Activated CD4-positive, alpha-beta memory T cell treated with anti-CD3 and anti-CD28 coated beads for 36 hours (primary cell): ENCODE data around the gene AP2M1. TPM values are rescaled to one million over a fixed set of nuclear protein-coding genes. Genes with fewer than 3 reads are reported as not detected.

Experiments
- CTCF ChIA-PET: fragments of 350-600 bp; sonication (Branson Sonifier 250); formaldehyde crosslinking; loops from one replicate; lab custom pipeline; 2021; ENCODE audit warnings: antibody characterized with exemption, inconsistent platforms; lab: Charles Lee
- POLR2A ChIA-PET: fragments of 350-600 bp; sonication (Branson Sonifier 250); formaldehyde crosslinking; loops from one replicate; lab custom pipeline; 2021; ENCODE audit warnings: antibody characterized with exemption; lab: Charles Lee
- DNase-seq: peaks from one replicate; pipeline ENCODE4 v3.0.0-alpha.2; 2020
- H3K27ac Mint-ChIP-seq: one replicate; pipeline ENCODE4 v1.8.0; 2021; ENCODE audit warnings: mixed read lengths
- H3K27me3 Mint-ChIP-seq: one replicate; pipeline ENCODE4 v1.8.0; 2021; ENCODE audit warnings: mixed read lengths
- H3K36me3 Mint-ChIP-seq: one replicate; pipeline ENCODE4 v1.8.0; 2021; ENCODE audit warnings: mixed read lengths
- H3K4me1 Mint-ChIP-seq: one replicate; pipeline ENCODE4 v1.8.0; 2021; ENCODE audit warnings: low read depth, mixed read lengths
- H3K4me3 Mint-ChIP-seq: one replicate; pipeline ENCODE4 v1.8.0; 2021; ENCODE audit warnings: mild to moderate bottlenecking, mixed read lengths
- H3K9me3 Mint-ChIP-seq: one replicate; pipeline ENCODE4 v1.8.0; 2021; ENCODE audit warnings: mixed read lengths
- intact Hi-C: fragments of 100-400 bp; cut with micrococcal nuclease; formaldehyde crosslinking; loops from one replicate; pipeline ENCODE4 v1.15.1; 2023
- total RNA-seq, 2 experiments: library from RNA; stranded (reverse); gene quantifications; one replicate each; pipeline ENCODE4 v1.2.3, GENCODE V29; 2021

The AP2M1 gene
- 100 to 1,000 TPM; 218 to 221 TPM for total RNA-seq

DNA sequence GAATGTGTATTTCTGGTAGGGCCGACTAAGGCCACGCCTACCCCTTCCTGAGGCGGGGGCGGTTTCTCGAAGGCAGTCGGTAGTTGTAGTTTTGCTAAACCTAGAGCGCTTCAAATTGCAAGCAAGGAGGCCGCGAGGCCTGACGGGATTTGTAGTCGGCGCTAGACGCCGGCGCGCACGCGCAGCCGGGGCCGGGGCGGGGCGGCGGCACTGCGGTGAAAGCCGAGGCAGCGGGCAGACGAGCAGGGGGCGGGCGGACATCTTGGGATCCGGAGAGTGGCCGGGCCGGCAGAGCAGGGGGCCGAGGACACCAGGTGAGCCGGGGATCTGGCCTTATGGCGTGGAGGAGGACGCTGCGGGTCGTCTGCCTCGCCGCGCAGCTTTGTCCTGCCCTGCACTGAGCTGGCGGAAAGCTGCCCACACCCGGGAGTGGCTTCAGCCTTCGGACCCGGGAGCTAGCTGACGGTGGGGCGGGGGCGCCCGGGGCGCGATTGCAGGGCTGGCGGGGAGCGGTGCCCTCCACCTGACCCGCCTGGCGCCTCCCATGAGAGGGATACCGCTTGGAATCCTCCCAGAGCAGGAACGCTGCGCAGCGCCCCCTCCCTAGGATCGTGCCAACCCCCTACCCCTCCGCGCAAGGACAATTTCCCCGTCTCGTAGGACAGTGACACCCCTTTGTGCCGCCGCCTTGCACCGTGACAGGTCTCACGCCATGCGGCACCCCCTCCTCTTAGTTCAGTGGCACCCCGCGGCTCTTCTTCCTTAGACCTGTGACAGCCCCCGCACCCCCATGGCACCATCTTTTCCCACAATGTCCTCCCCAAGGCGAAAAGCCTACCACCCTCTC is at the start of gene AP2M1:
AP2M1 (plus strand) TSS at position 210 of the 847 bp plus-strand sequence. CDS start 2,139 bp downstream, outside the sequence.
- ChIA-PET POLR2A (interaction anchor here (1.1 to 1.4 kb wide), 2 partner anchors 10 to 75 kb away, joined by 4 to 6 read pairs; partner anchors contain the start of genes ABCF3 and EEF1AKMT4), CTCF (interaction anchor here (2.1 to 2.4 kb wide), 2 partner anchors 53 to 290 kb away, joined by 6 to 12 read pairs; partner anchors contain the start of gene PARL)
- DNase-seq, result peak; percentile 99
- H3K27me3 Mint-ChIP-seq, result no peaks in the 10 kb centered on the region
- peak within 1 kb of the TSS; percentile 98 for H3K4me3 Mint-ChIP-seq
- peak within 1 kb of the TSS; percentile 67 for H3K27ac Mint-ChIP-seq
- no peaks in the 10 kb centered on the region for H3K9me3 Mint-ChIP-seq
- H3K36me3 Mint-ChIP-seq, result peaks cover 21% of the 10 kb centered on the region
- intact Hi-C loops, result loop anchor here (1.0 to 5.0 kb wide), 7 partner anchors 11 to 478 kb away; partner anchors contain the start of genes ABCC5, ABCF3, DVL3 and EEF1AKMT4
- H3K4me1 Mint-ChIP-seq, result peaks cover 25% of the 10 kb centered on the region

DNA sequence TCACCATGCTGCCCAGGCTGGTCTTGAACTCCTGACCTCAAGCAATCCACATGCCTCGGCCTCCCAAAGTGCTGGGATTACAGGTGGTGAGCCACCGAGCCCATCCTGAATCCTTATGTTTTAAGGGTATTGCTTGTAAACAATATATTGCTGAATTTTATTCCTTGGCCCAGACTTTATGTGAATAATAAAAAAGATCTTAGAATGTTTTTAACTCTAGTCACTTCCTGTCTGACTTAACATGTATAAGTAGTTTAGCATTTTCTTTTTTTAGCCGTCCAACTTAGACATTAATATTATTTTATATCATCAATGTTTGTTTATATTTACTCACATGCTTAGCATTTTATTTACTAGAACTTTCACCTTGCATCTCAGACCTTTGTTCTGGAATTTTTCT is 48.6 kb upstream of the AP2M1 start:
- no peak overlapping the region for H3K27ac Mint-ChIP-seq
- no peaks in the 10 kb centered on the region for H3K27me3 Mint-ChIP-seq
- H3K4me3 Mint-ChIP-seq, result no peak overlapping the region
- no peaks in the 10 kb centered on the region for H3K4me1 Mint-ChIP-seq
- no peaks in the 10 kb centered on the region for H3K36me3 Mint-ChIP-seq
- H3K9me3 Mint-ChIP-seq, result no peaks in the 10 kb centered on the region
- CTCF ChIA-PET, result no interaction called here
- POLR2A ChIA-PET, result no interaction called here
- intact Hi-C loops, result no loop called here
- DNase-seq, result no peak

DNA sequence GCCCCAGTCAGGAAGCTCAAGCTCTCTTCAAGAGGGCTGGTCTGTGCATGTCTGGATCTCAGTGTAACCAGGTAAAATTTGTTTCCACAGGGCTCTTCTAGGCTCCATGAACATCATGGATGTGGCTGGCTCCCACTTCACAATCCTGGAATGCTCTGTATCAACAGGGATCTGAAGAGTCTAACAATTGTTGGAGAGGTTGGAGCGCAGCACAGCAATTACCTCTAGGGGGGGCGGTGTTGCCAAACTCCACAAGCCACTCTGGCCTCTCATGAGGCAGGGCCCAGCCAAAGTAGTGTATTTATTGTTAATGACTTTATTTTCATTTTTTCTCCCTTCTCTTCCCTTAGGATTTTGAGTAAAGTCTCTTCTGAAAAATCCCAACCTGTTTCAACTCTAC is 45.6 kb upstream of the AP2M1 start:
- H3K27ac Mint-ChIP-seq, result no peak overlapping the region
- no peaks in the 10 kb centered on the region for H3K9me3 Mint-ChIP-seq
- peak; percentile 32 for DNase-seq
- CTCF ChIA-PET, result interaction anchor here (1.3 kb wide), 1 partner anchor 231 kb away, joined by 4 read pairs; no protein-coding TSS in a partner anchor
- peaks cover 13% of the 10 kb centered on the region for H3K4me1 Mint-ChIP-seq
- no peak overlapping the region for H3K4me3 Mint-ChIP-seq
- POLR2A ChIA-PET, result no interaction called here
- intact Hi-C loops, result no loop called here
- no peaks in the 10 kb centered on the region for H3K27me3 Mint-ChIP-seq
- H3K36me3 Mint-ChIP-seq, result no peaks in the 10 kb centered on the region

DNA sequence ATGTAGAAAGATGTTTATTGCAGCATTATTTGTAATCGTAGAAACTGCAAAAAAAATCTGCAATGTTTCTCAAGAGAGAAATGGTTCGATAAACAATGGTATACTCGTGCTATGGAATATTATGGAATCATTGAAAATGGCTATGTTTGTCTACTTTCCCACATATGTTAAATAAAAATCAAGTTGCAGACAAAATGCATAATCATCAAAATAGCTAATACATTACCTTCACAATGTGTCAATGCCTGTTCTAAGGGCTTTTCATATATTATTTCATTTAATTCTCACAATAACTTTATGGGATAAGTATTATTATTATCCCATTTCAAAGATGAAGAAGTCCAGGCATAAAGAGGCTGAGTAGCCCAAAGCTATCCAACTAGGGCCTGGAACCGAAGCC is 41.7 kb upstream of the AP2M1 start:
- Mint-ChIP-seq H3K4me1 (peaks cover 33% of the 10 kb centered on the region), H3K27ac (no peak overlapping the region), H3K27me3 (no peaks in the 10 kb centered on the region), H3K9me3 (no peaks in the 10 kb centered on the region), H3K4me3 (no peak overlapping the region), H3K36me3 (peaks cover 6% of the 10 kb centered on the region)
- intact Hi-C loops, result no loop called here
- no peak for DNase-seq
- POLR2A ChIA-PET, result interaction anchor here (1.1 kb wide), 1 partner anchor 117 kb away, joined by 4 read pairs; no protein-coding TSS in a partner anchor
- CTCF ChIA-PET, result interaction anchor here (0.7 to 1.2 kb wide), 3 partner anchors 9 to 248 kb away, joined by 3 to 4 read pairs (median 3); partner anchors contain the start of gene PARL

DNA sequence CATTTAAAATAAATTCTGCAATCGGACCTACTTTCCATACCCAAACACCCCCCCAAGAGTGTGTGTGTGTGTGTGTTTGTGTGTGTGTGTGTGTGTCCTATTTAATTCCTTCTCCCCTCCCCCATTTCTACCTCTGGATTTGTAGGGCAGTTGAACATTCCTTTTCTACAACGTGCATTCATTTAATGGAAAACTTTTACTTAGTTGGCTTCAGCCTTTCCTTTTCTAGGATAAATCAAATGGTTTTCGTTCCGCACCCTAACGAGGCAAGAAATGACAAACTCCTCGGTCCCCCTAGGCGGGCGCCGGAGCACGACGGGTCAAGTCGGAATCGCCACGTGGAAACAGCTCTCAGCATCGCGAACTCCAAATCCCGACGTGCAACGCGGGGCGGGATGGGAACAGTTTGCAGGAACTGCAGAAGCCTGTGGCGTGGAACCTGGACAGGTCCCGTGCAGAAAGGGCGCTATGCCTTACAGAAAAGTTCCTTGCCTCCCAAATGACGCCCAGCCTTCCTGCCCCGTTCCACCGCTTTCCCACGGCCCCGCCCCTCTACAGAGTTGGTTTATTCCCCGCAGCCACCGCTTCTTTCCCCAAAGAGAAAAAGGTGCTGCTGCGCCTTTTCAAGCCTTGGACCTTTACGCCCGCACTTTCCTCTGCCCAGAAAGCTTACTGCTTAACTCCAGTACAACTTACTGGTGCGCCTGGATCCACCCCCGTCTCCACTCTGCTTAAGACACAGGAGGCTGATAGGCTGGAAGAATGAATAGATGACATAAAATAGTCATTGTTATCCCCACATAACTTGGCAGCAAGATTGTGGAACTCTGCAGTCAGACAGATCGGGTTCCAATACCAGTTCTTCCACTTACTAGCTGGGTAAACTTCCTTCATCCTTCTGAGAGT is 40.6 kb upstream of the AP2M1 start:
- ChIA-PET CTCF (interaction anchor here (1.4 to 1.8 kb wide), 4 partner anchors 22 to 249 kb away, joined by 3 to 6 read pairs (median 4); partner anchors contain the start of genes DVL3 and PARL), POLR2A (interaction anchor here (0.9 to 3.2 kb wide), 6 partner anchors 21 to 250 kb away, joined by 3 to 13 read pairs (median 4); partner anchors contain the start of genes ABCF3, DVL3 and PARL)
- DNase-seq, result peak; percentile 74
- Mint-ChIP-seq H3K9me3 (no peaks in the 10 kb centered on the region), H3K4me1 (peaks cover 35% of the 10 kb centered on the region), H3K27me3 (no peaks in the 10 kb centered on the region), H3K27ac (peak overlapping the region; percentile 91), H3K4me3 (peak overlapping the region; percentile 96), H3K36me3 (peaks cover 8% of the 10 kb centered on the region)
- intact Hi-C loops, result loop anchor here (1.0 kb wide), 4 partner anchors 40 to 239 kb away; partner anchors contain the start of genes AP2M1 and EEF1AKMT4

DNA sequence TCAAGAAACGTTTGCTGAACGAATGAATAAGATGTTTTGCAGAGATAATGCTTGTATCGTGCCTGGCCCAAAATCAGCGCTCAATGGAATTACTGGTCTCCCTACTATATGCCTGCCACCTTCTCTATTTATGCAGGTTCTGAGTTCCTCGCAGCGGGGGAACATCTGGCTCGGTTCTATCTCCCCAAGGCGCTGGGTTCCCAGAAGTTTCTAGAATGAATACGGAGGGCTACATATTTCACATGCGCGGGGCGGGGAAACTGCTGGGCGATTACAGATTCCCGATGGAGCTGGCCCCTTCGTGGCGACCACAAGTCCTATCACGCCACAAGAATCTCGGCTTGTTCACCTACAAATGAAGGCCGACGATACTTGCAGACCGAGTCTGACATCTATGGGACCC is 39.9 kb upstream of the AP2M1 start:
- intact Hi-C loops, result loop anchor here (1.0 kb wide), 7 partner anchors 21 to 239 kb away; partner anchors contain the start of genes ABCC5, ABCF3, AP2M1 and DVL3
- Mint-ChIP-seq H3K36me3 (peaks cover 10% of the 10 kb centered on the region), H3K4me1 (peaks cover 35% of the 10 kb centered on the region), H3K27me3 (no peaks in the 10 kb centered on the region), H3K27ac (peak overlapping the region; percentile 91), H3K4me3 (peak overlapping the region; percentile 96), H3K9me3 (no peaks in the 10 kb centered on the region)
- DNase-seq, result no peak
- POLR2A ChIA-PET, result interaction anchor here (0.9 to 3.2 kb wide), 5 partner anchors 21 to 250 kb away, joined by 3 to 13 read pairs (median 5); partner anchors contain the start of genes ABCF3, DVL3 and PARL
- CTCF ChIA-PET, result interaction anchor here (0.6 to 1.8 kb wide), 7 partner anchors 21 to 250 kb away, joined by 3 to 7 read pairs (median 4); partner anchors contain the start of genes DVL3 and PARL

DNA sequence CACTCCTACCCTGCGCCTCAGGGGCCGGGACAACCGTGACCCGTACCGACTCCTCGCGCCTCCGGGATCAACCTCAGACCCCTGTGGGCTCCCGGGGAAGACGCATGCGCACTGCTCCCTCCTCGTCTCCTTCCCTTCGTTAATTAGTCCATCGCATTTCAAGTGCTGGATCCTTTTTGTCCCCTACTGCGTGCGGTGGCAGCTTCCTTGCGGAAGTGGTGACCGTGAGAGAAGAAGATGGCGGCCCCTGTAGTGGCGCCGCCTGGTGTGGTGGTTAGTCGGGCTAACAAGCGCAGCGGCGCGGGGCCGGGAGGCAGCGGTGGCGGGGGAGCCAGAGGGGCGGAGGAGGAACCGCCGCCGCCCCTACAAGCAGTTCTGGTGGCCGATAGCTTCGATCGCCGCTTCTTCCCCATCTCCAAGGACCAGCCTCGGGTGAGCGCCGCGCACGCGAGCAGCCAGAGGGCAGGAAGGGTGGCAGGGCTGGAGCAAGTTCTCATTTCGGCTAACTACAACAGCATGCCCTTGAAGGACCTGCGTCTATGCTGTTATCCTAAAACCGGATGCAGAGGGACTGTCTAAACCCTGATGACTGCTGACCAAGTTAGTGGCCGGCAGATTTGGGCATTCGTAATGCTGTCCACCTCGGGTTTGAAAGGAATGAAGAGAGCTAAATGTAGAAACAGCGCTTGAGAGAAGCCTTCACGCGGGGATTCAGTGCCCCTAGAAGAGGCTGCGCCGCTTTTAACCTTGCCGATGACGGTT is 39.3 kb upstream of the AP2M1 start, which contains the start of gene EIF2B5:
EIF2B5 (plus strand) TSS at position 210 of the 762 bp plus-strand sequence; CDS start at position 238, 28 bp downstream.
- H3K4me3 Mint-ChIP-seq, result peak within 1 kb of the TSS; percentile 96
- H3K27ac Mint-ChIP-seq, result peak within 1 kb of the TSS; percentile 91
- H3K36me3 Mint-ChIP-seq, result peaks cover 14% of the 10 kb centered on the region
- peaks cover 35% of the 10 kb centered on the region for H3K4me1 Mint-ChIP-seq
- DNase-seq, result peak; percentile 94
- intact Hi-C loops, result loop anchor here (1.0 kb wide), 3 partner anchors 20 to 118 kb away; partner anchors contain the start of genes ABCC5, ABCF3 and DVL3
- POLR2A ChIA-PET, result interaction anchor here (0.9 to 3.2 kb wide), 4 partner anchors 20 to 251 kb away, joined by 3 to 13 read pairs (median 6); partner anchors contain the start of genes ABCF3, DVL3 and PARL
- no peaks in the 10 kb centered on the region for H3K9me3 Mint-ChIP-seq
- CTCF ChIA-PET, result interaction anchor here (0.6 to 1.8 kb wide), 7 partner anchors 21 to 250 kb away, joined by 3 to 7 read pairs (median 4); partner anchors contain the start of genes DVL3 and PARL
- H3K27me3 Mint-ChIP-seq, result no peaks in the 10 kb centered on the region

DNA sequence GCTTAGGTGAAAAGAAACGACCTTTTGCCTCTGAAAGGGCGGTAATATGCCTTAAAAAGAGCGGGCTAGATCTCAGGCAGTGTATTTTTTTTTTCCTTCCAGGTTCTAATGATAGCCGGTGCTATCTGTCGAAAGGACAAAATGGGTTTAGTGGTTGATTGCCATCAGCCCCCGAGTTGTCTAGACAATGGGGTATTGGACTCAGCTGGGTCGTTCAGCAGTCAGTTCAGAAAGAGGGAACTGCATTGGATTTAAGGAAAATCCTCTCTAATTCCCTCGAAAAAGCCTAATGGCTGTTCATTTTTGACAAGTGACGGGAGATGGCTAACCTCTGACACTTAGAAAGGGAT is 38.8 kb upstream of the AP2M1 start:
- intact Hi-C loops, result loop anchor here (1.0 kb wide), 3 partner anchors 19 to 119 kb away; partner anchors contain the start of genes ABCC5, ABCF3 and DVL3
- H3K4me1 Mint-ChIP-seq, result peaks cover 35% of the 10 kb centered on the region
- no peak for DNase-seq
- CTCF ChIA-PET, result interaction anchor here (1.5 to 1.8 kb wide), 3 partner anchors 20 to 118 kb away, joined by 3 to 6 read pairs (median 5); partner anchors contain the start of genes ABCC5 and DVL3
- no peaks in the 10 kb centered on the region for H3K27me3 Mint-ChIP-seq
- POLR2A ChIA-PET, result interaction anchor here (3.2 kb wide), 1 partner anchor 251 kb away, joined by 13 read pairs; the partner anchor contains the start of gene PARL
- peak overlapping the region; percentile 91 for H3K27ac Mint-ChIP-seq
- H3K9me3 Mint-ChIP-seq, result no peaks in the 10 kb centered on the region
- peaks cover 20% of the 10 kb centered on the region for H3K36me3 Mint-ChIP-seq
- H3K4me3 Mint-ChIP-seq, result peak overlapping the region; percentile 96

DNA sequence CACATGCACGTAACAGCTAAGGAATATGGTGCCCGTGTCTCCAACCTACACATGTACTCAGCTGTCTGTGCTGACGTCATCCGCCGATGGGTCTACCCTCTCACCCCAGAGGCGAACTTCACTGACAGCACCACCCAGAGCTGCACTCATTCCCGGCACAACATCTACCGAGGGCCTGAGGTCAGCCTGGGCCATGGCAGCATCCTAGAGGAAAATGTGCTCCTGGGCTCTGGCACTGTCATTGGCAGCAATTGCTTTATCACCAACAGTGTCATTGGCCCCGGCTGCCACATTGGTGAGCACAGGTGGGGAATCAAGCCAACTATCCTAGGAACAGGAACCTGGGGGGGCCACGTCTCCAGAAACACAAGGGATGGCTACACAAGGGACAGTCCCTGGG is 34.2 kb upstream of the AP2M1 start:
- intact Hi-C loops, result no loop called here
- no peaks in the 10 kb centered on the region for H3K9me3 Mint-ChIP-seq
- H3K4me1 Mint-ChIP-seq, result peaks cover 20% of the 10 kb centered on the region
- H3K27ac Mint-ChIP-seq, result no peak overlapping the region
- CTCF ChIA-PET, result no interaction called here
- POLR2A ChIA-PET, result interaction anchor here (0.5 kb wide), 1 partner anchor 11 kb away, joined by 3 read pairs; no protein-coding TSS in a partner anchor
- no peak for DNase-seq
- H3K27me3 Mint-ChIP-seq, result no peaks in the 10 kb centered on the region
- H3K4me3 Mint-ChIP-seq, result no peak overlapping the region
- peaks cover 37% of the 10 kb centered on the region for H3K36me3 Mint-ChIP-seq

DNA sequence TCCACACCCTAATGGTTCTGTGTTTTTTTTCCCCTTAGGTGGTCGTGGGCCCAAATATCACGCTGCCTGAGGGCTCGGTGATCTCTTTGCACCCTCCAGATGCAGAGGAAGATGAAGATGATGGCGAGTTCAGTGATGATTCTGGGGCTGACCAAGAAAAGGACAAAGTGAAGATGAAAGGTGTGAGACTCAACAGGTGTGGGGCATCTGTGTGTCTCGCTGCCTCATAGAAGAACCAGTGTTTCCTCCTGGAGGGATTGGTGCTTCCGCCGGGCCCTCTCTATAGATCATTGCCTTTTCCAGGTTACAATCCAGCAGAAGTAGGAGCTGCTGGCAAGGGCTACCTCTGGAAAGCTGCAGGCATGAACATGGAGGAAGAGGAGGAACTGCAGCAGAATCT is 32.5 kb upstream of the AP2M1 start:
- intact Hi-C loops, result no loop called here
- Mint-ChIP-seq H3K4me1 (peaks cover 8% of the 10 kb centered on the region), H3K9me3 (no peaks in the 10 kb centered on the region), H3K27ac (no peak overlapping the region), H3K36me3 (peaks cover 37% of the 10 kb centered on the region), H3K4me3 (no peak overlapping the region), H3K27me3 (no peaks in the 10 kb centered on the region)
- ChIA-PET CTCF (no interaction called here), POLR2A (no interaction called here)
- DNase-seq, result no peak
